ENCODE measurements around the gene SPTBN5. TPM values are rescaled to one million over a fixed set of nuclear protein-coding genes. Genes with fewer than 3 reads are reported as not detected.

Gene SPTBN5
- total RNA-seq, 1 experiment from 2014 or later = 0.10 TPM

GRCh38 chr15:41886741-41887140 is 7.1 kb downstream of the SPTBN5 start:
- DNase-seq (ENCODE audit: extremely low read depth, low read depth) = no peak

GRCh38 chr15:41885841-41886240 is 8.0 kb downstream of the SPTBN5 start:
- no peak for DNase-seq (ENCODE audit: extremely low read depth, low read depth)

GRCh38 chr15:41885321-41885720 is 8.5 kb downstream of the SPTBN5 start:
- DNase-seq (ENCODE audit: extremely low read depth, low read depth) = no peak

- no peak for DNase-seq (ENCODE audit: extremely low read depth, low read depth)
These were observed 9.4 kb downstream of the SPTBN5 start for GRCh38 chr15:41884458-41884857.

GRCh38 chr15:41883484-41883825 is 10.4 kb downstream of the SPTBN5 start:
- no peak for DNase-seq (ENCODE audit: extremely low read depth, low read depth)

- no peak for DNase-seq (ENCODE audit: extremely low read depth, low read depth)
These were observed 11.0 kb downstream of the SPTBN5 start for GRCh38 chr15:41882689-41883483.

- no peak for DNase-seq (ENCODE audit: extremely low read depth, low read depth)
These were observed 11.7 kb downstream of the SPTBN5 start for GRCh38 chr15:41881920-41882688.

GRCh38 chr15:41881550-41881919 is 12.3 kb downstream of the SPTBN5 start:
- DNase-seq (ENCODE audit: extremely low read depth, low read depth) = no peak

GRCh38 chr15:41881086-41881485 is 12.8 kb downstream of the SPTBN5 start:
- DNase-seq (ENCODE audit: extremely low read depth, low read depth) = no peak

GRCh38 chr15:41880156-41880877 is 13.5 kb downstream of the SPTBN5 start:
- no peak for DNase-seq (ENCODE audit: extremely low read depth, low read depth)

- DNase-seq (ENCODE audit: extremely low read depth, low read depth) = no peak
These were observed 14.5 kb downstream of the SPTBN5 start for GRCh38 chr15:41879321-41879845.

- no peak for DNase-seq (ENCODE audit: extremely low read depth, low read depth)
These were observed 15.5 kb downstream of the SPTBN5 start for GRCh38 chr15:41878355-41878699.

GRCh38 chr15:41877631-41878354 is 16.1 kb downstream of the SPTBN5 start:
- no peak for DNase-seq (ENCODE audit: extremely low read depth, low read depth)

- DNase-seq (ENCODE audit: extremely low read depth, low read depth) = no peak
These were observed 17.2 kb downstream of the SPTBN5 start for GRCh38 chr15:41876689-41877088.

GRCh38 chr15:41876007-41876406 is 17.8 kb downstream of the SPTBN5 start:
- no peak for DNase-seq (ENCODE audit: extremely low read depth, low read depth)

- no peak for DNase-seq (ENCODE audit: extremely low read depth, low read depth)
These were observed 19.1 kb downstream of the SPTBN5 start for GRCh38 chr15:41874736-41875135.

GRCh38 chr15:41873711-41874110 is 20.1 kb downstream of the SPTBN5 start:
- DNase-seq (ENCODE audit: extremely low read depth, low read depth) = no peak

- DNase-seq (ENCODE audit: extremely low read depth, low read depth) = no peak
These were observed 21.6 kb downstream of the SPTBN5 start for GRCh38 chr15:41872166-41872747.

GRCh38 chr15:41871175-41871905 is 22.5 kb downstream of the SPTBN5 start:
- DNase-seq (ENCODE audit: extremely low read depth, low read depth) = no peak

- no peak for DNase-seq (ENCODE audit: extremely low read depth, low read depth)
These were observed 23.2 kb downstream of the SPTBN5 start for GRCh38 chr15:41870689-41871081.

All from NCI-H460 (cell line).